Measurements from ENCODE around the gene MUC2.

DNA sequence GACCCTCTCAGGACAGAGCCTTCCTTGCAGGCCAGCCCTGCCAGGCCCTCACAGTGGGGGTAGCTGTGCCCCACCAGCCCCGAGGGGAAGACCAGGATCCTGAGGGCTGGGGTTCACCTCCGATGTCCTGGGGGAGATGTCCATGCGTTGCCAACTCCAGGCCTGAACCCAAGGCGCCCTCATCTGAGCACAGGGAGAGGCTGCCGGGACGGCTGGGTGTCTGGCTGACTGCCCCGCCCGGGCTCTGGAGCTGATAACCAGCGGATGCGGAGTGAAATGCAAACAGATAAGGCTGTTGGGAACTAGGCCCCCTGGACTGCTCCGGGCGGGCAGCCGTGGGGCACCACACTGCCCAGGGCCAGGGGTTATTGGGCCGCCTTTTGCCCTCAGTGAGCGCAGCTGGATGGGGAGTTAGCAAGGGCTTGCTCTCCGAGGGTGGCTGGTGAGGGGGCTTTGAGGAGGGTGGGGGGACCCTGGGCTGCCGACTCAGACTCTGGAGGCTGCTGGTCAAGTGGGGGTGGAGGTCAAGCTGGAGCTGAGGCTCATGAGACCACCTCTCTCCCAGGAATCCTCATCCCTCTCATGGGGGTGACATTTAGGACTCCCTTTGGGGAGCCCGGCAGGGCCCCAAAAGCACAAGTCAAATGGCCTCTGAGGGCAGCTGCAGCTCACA, 32.6 kb upstream of the MUC2 start:
- TF ChIP-seq, protein P1, sequence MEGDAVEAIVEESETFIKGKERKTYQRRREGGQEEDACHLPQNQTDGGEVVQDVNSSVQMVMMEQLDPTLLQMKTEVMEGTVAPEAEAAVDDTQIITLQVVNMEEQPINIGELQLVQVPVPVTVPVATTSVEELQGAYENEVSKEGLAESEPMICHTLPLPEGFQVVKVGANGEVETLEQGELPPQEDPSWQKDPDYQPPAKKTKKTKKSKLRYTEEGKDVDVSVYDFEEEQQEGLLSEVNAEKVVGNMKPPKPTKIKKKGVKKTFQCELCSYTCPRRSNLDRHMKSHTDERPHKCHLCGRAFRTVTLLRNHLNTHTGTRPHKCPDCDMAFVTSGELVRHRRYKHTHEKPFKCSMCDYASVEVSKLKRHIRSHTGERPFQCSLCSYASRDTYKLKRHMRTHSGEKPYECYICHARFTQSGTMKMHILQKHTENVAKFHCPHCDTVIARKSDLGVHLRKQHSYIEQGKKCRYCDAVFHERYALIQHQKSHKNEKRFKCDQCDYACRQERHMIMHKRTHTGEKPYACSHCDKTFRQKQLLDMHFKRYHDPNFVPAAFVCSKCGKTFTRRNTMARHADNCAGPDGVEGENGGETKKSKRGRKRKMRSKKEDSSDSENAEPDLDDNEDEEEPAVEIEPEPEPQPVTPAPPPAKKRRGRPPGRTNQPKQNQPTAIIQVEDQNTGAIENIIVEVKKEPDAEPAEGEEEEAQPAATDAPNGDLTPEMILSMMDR (IDR thresholded peaks at IDR 0.05; ENCODE audit: low read length): no peak
- TF ChIP-seq EZH2 (optimal IDR thresholded peaks at IDR 0.05; ENCODE audit: low read depth, low read length): no peak

Data from MM.1S (cell line).